HepG2 (cell line): ENCODE measurements around the gene ACSF3. TPM values are rescaled to one million over a fixed set of nuclear protein-coding genes. Genes with fewer than 3 reads are reported as not detected.

Experiments
- ELF4 ChIP-seq: sonication (generic); formaldehyde crosslinking; IDR thresholded peaks from 2 replicates; pipeline ENCODE4 v1.5.0; 2020; ENCODE audit warnings: missing genetic modification reagents, mild to moderate bottlenecking, moderate library complexity, borderline replicate concordance
- FOSL1 ChIP-seq: sonication (generic); formaldehyde crosslinking; IDR thresholded peaks from 2 replicates; pipeline ENCODE4 v1.9.0; 2021; ENCODE audit warnings: missing genetic modification reagents, borderline replicate concordance
- FOXO1 ChIP-seq: sonication (generic); formaldehyde crosslinking; IDR thresholded peaks from 2 replicates; pipeline ENCODE4 v1.4.0; 2020; ENCODE audit warnings: missing genetic modification reagents
- MXI1 ChIP-seq: IDR thresholded peaks from 3 replicates; pipeline ENCODE4 v1.6.1; 2012; ENCODE audit warnings: low read depth, low read length, inconsistent platforms, borderline replicate concordance
- RAD21 ChIP-seq: fragments of 450-650 bp; formaldehyde crosslinking; IDR thresholded peaks from 2 replicates; pipeline ENCODE4 v1.5.0; 2020; ENCODE audit warnings: mild to moderate bottlenecking
- SALL2 ChIP-seq: sonication (generic); formaldehyde crosslinking; IDR thresholded peaks from 2 replicates; pipeline ENCODE4 v1.8.1; 2023; ENCODE audit warnings: mild to moderate bottlenecking, missing genetic modification reagents, inconsistent platforms
- ZMYM4 ChIP-seq: sonication (generic); formaldehyde crosslinking; IDR thresholded peaks from 2 replicates; pipeline ENCODE4 v1.8.1; 2023; ENCODE audit warnings: mild to moderate bottlenecking, missing genetic modification reagents
- ZNF121 ChIP-seq: sonication (generic); formaldehyde crosslinking; IDR thresholded peaks from 2 replicates; pipeline ENCODE4 v1.5.0; 2020; ENCODE audit warnings: mild to moderate bottlenecking, missing genetic modification reagents
- ZNF205 ChIP-seq: IDR thresholded peaks from 2 replicates; pipeline ENCODE4 v1.6.1; 2018; ENCODE audit warnings: missing biosample characterization, missing genetic modification reagents
- ZNF446 ChIP-seq: sonication (generic); formaldehyde crosslinking; IDR thresholded peaks from 2 replicates; pipeline ENCODE4 v1.5.0; 2020; ENCODE audit warnings: mild to moderate bottlenecking, missing genetic modification reagents
- polyA plus RNA-seq, 8 experiments: library from polyadenylated mRNA; depleted of rRNA in 3 of 8; stranded (reverse) in 7 of 8; unstranded in 1 of 8; fragments of >200 nt; fragmentation: Illumina TruSeq in 4 of 8; extraction: Trizol in 4 of 8; gene quantifications; 2 replicates each; pipeline versions ENCODE4 v1.2.1 to v1.2.3, GENCODE V29; 2011 to 2016; ENCODE audit warnings: low read depth in 4 of 8, missing spikeins in 1 of 8, mixed read lengths in 1 of 8; ENCODE audit not compliant: insufficient read depth in 1 of 8
- total RNA-seq, 5 experiments: library from RNA; depleted of rRNA; stranded (reverse); fragments of >200 nt; fragmentation: Illumina TruSeq; extraction: Trizol; gene quantifications; 2 replicates each; pipeline ENCODE4 v1.2.3, GENCODE V29; 2016; ENCODE audit warnings: low read depth in 1 of 5
- TF ChIP-seq, protein P1 (sequence below): sonication (generic); formaldehyde crosslinking; IDR thresholded peaks from 2 replicates; pipeline ENCODE4 v1.4.0; 2020; ENCODE audit warnings: missing genetic modification reagents
- TF ChIP-seq, protein P2 (sequence below): sonication (generic); formaldehyde crosslinking; IDR thresholded peaks from 2 replicates; pipeline ENCODE4 v1.8.0; 2022; ENCODE audit warnings: missing genetic modification reagents, mild to moderate bottlenecking, moderate library complexity, borderline replicate concordance
- TF ChIP-seq, protein P3 (sequence below): sonication (generic); formaldehyde crosslinking; IDR thresholded peaks from 2 replicates; pipeline ENCODE4 v1.4.0; 2020; ENCODE audit warnings: missing genetic modification reagents
- TF ChIP-seq, protein P4 (sequence below): sonication (generic); formaldehyde crosslinking; IDR thresholded peaks from 2 replicates; pipeline ENCODE4 v1.4.0; 2020; ENCODE audit warnings: missing genetic modification reagents

Gene ACSF3
- total and polyA plus RNA-seq, 2 of the 13 experiments (the other 11 are each of a cell fraction or from before 2014, with no cell fraction given), result 14.9 to 30.6 TPM

DNA sequence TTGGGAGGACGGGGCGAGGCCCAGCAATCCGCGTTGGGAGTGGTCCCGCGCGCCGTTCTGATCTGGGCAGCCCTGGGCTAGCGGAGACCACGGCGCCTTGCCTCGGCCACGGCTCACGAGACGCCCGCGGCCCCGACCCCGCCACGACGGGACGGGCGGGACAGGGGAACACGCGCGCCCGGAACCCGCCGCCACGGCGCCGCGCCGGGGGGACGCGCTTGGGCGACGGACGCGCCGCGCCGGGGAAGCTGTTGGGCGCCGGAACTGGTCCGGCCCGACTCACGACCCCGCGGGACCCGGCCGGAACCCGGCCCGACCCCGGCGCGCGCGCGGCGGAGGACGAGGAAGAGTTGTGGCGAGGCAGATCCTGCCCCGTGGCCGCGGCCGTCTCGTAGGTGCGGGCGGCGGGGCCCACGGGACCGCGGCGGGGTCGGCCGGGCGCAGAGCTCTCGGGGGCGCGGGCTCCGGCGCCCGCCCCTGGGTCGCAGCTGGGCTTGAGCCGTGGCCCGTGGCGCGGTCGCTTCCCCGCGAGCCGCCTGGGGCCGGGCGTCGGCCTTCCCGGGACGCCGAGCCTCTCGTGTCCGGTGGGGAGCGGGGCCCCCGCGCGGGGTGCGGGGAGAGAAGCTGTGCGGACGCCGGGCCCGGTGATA, at the start of gene ACSF3 (continued):
- TF ChIP-seq MXI1 (peak; percentile 54; the same call in 1 of the 3 replicates), FOXO1 (CRISPR knock-in tag) (peak; percentile 54; the same call in 1 of the 2 replicates), ELF4 (CRISPR knock-in tag) (no peak), ZNF121 (CRISPR knock-in tag) (0 out of 2 replicates have a peak, but pooled peaks have one; percentile 37), FOSL1 (no peak), ZNF205 (CRISPR knock-in tag) (peak; percentile 83; the same call in 1 of the 2 replicates), RAD21 (peak; percentile 79), ZNF446 (CRISPR knock-in tag) (0 out of 2 replicates have a peak, but pooled peaks have one; percentile 24), SALL2 (CRISPR knock-in tag) (peak; percentile 92), ZMYM4 (CRISPR knock-in tag) (peak; percentile 80)
- TF ChIP-seq, protein P1, sequence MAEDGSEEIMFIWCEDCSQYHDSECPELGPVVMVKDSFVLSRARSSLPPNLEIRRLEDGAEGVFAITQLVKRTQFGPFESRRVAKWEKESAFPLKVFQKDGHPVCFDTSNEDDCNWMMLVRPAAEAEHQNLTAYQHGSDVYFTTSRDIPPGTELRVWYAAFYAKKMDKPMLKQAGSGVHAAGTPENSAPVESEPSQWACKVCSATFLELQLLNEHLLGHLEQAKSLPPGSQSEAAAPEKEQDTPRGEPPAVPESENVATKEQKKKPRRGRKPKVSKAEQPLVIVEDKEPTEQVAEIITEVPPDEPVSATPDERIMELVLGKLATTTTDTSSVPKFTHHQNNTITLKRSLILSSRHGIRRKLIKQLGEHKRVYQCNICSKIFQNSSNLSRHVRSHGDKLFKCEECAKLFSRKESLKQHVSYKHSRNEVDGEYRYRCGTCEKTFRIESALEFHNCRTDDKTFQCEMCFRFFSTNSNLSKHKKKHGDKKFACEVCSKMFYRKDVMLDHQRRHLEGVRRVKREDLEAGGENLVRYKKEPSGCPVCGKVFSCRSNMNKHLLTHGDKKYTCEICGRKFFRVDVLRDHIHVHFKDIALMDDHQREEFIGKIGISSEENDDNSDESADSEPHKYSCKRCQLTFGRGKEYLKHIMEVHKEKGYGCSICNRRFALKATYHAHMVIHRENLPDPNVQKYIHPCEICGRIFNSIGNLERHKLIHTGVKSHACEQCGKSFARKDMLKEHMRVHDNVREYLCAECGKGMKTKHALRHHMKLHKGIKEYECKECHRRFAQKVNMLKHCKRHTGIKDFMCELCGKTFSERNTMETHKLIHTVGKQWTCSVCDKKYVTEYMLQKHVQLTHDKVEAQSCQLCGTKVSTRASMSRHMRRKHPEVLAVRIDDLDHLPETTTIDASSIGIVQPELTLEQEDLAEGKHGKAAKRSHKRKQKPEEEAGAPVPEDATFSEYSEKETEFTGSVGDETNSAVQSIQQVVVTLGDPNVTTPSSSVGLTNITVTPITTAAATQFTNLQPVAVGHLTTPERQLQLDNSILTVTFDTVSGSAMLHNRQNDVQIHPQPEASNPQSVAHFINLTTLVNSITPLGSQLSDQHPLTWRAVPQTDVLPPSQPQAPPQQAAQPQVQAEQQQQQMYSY (CRISPR knock-in tag), result peak; percentile 64; the same call in 1 of the 2 replicates
- TF ChIP-seq, protein P2, sequence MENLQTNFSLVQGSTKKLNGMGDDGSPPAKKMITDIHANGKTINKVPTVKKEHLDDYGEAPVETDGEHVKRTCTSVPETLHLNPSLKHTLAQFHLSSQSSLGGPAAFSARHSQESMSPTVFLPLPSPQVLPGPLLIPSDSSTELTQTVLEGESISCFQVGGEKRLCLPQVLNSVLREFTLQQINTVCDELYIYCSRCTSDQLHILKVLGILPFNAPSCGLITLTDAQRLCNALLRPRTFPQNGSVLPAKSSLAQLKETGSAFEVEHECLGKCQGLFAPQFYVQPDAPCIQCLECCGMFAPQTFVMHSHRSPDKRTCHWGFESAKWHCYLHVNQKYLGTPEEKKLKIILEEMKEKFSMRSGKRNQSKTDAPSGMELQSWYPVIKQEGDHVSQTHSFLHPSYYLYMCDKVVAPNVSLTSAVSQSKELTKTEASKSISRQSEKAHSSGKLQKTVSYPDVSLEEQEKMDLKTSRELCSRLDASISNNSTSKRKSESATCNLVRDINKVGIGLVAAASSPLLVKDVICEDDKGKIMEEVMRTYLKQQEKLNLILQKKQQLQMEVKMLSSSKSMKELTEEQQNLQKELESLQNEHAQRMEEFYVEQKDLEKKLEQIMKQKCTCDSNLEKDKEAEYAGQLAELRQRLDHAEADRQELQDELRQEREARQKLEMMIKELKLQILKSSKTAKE (CRISPR knock-in tag), result no peak
- TF ChIP-seq, protein P3, sequence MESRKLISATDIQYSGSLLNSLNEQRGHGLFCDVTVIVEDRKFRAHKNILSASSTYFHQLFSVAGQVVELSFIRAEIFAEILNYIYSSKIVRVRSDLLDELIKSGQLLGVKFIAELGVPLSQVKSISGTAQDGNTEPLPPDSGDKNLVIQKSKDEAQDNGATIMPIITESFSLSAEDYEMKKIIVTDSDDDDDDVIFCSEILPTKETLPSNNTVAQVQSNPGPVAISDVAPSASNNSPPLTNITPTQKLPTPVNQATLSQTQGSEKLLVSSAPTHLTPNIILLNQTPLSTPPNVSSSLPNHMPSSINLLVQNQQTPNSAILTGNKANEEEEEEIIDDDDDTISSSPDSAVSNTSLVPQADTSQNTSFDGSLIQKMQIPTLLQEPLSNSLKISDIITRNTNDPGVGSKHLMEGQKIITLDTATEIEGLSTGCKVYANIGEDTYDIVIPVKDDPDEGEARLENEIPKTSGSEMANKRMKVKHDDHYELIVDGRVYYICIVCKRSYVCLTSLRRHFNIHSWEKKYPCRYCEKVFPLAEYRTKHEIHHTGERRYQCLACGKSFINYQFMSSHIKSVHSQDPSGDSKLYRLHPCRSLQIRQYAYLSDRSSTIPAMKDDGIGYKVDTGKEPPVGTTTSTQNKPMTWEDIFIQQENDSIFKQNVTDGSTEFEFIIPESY (CRISPR knock-in tag), result no peak
- TF ChIP-seq, protein P4, sequence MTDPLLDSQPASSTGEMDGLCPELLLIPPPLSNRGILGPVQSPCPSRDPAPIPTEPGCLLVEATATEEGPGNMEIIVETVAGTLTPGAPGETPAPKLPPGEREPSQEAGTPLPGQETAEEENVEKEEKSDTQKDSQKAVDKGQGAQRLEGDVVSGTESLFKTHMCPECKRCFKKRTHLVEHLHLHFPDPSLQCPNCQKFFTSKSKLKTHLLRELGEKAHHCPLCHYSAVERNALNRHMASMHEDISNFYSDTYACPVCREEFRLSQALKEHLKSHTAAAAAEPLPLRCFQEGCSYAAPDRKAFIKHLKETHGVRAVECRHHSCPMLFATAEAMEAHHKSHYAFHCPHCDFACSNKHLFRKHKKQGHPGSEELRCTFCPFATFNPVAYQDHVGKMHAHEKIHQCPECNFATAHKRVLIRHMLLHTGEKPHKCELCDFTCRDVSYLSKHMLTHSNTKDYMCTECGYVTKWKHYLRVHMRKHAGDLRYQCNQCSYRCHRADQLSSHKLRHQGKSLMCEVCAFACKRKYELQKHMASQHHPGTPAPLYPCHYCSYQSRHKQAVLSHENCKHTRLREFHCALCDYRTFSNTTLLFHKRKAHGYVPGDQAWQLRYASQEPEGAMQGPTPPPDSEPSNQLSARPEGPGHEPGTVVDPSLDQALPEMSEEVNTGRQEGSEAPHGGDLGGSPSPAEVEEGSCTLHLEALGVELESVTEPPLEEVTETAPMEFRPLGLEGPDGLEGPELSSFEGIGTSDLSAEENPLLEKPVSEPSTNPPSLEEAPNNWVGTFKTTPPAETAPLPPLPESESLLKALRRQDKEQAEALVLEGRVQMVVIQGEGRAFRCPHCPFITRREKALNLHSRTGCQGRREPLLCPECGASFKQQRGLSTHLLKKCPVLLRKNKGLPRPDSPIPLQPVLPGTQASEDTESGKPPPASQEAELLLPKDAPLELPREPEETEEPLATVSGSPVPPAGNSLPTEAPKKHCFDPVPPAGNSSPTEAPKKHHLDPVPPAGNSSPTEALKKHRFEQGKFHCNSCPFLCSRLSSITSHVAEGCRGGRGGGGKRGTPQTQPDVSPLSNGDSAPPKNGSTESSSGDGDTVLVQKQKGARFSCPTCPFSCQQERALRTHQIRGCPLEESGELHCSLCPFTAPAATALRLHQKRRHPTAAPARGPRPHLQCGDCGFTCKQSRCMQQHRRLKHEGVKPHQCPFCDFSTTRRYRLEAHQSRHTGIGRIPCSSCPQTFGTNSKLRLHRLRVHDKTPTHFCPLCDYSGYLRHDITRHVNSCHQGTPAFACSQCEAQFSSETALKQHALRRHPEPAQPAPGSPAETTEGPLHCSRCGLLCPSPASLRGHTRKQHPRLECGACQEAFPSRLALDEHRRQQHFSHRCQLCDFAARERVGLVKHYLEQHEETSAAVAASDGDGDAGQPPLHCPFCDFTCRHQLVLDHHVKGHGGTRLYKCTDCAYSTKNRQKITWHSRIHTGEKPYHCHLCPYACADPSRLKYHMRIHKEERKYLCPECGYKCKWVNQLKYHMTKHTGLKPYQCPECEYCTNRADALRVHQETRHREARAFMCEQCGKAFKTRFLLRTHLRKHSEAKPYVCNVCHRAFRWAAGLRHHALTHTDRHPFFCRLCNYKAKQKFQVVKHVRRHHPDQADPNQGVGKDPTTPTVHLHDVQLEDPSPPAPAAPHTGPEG (CRISPR knock-in tag), result peak; percentile 88
